Lung (tissue), 12 donors: ENCODE results near the gene RHEB. TPM values are rescaled to one million over a fixed set of nuclear protein-coding genes. Genes with fewer than 3 reads are reported as not detected.

Experiments used
- ATAC-seq: fragments of 200-7000 bp; cut with Tn5 transposase; one replicate; pipeline ENCODE4 v1.9.1; 2020; ENCODE audit warnings: moderate number of reproducible peaks; ENCODE audit not compliant: insufficient read depth, low FRiP score
- DNase-seq, 3 donors: peaks; one replicate each; pipeline ENCODE4 v3.0.0-alpha.2; 2013 to 2017
- H3K27ac ChIP-seq, 2 donors: one replicate each; pipeline ENCODE4 v1.5.1; 2013; ENCODE audit warnings: mild to moderate bottlenecking in 2 of 2, moderate library complexity in 2 of 2, control low read depth in 1 of 2, inconsistent platforms in 1 of 2, low read depth in 1 of 2, low read length in 1 of 2
- H3K27me3 ChIP-seq, 3 donors: one replicate each; pipeline ENCODE4 v1.5.1; 2013; ENCODE audit warnings: low read length in 2 of 3; ENCODE audit not compliant: control insufficient read depth in 3 of 3, insufficient read depth in 3 of 3
- H3K36me3 ChIP-seq, 4 donors: one replicate each; pipeline ENCODE4 v1.5.1; 2013; ENCODE audit warnings: low read length in 4 of 4, mild to moderate bottlenecking in 1 of 4, moderate library complexity in 1 of 4; ENCODE audit not compliant: control insufficient read depth in 4 of 4, insufficient read depth in 4 of 4
- H3K4me1 ChIP-seq, 5 donors: one replicate each; pipeline ENCODE4 v1.5.1; 2013; ENCODE audit warnings: low read length in 5 of 5, mild to moderate bottlenecking in 2 of 5, moderate library complexity in 1 of 5; ENCODE audit not compliant: control insufficient read depth in 5 of 5, insufficient read depth in 5 of 5
- H3K4me3 ChIP-seq: one replicate; pipeline ENCODE4 v1.5.1; 2013; ENCODE audit warnings: mild to moderate bottlenecking, control low read depth, moderate library complexity
- H3K9ac ChIP-seq, 2 donors: one replicate each; pipeline ENCODE4 v1.5.1; 2013; ENCODE audit warnings: low read length in 2 of 2, control low read depth in 1 of 2; ENCODE audit not compliant: insufficient read depth in 1 of 2
- H3K9me3 ChIP-seq, 4 donors: one replicate each; pipeline ENCODE4 v1.5.1; 2013; ENCODE audit warnings: low read length in 3 of 4, mild to moderate bottlenecking in 1 of 4, moderate library complexity in 1 of 4; ENCODE audit not compliant: control insufficient read depth in 4 of 4, insufficient read depth in 3 of 4
- CTCF ChIP-seq: IDR thresholded peaks from 2 replicates; pipeline ENCODE4 v1.5.1; 2012; ENCODE audit warnings: mild to moderate bottlenecking; ENCODE audit errors: control extremely low read depth, extremely low read depth
- WGBS, 2 donors: extraction: QIAGEN DNeasy Blood & Tissue Kit; methylation state at CpG; one replicate each; pipeline ENCODE4 v1.1.7; 2013; 5-methylcytosine and 5-hydroxymethylcytosine counted together
- polyA plus RNA-seq, 2 donors: library from polyadenylated mRNA; stranded (reverse); fragments of 200-250 nt; gene quantifications; one replicate each; pipeline ENCODE4 v1.2.1, GENCODE V29; 2013
- total RNA-seq, 2 donors: library from RNA; depleted of rRNA in 1 of 2; stranded (reverse); fragments of >200 nt in 1 of 2; gene quantifications; one replicate each; pipeline ENCODE4 v1.2.1, GENCODE V29; 2014 to 2021
- donor health status: control.
- donor health status: control.
- donor health status: Bipolar disorder and iron deficiency.
- donor health status: healthy.
- donor health status: DM: yes; HTN: yes; CAD: no.

Gene RHEB
- total and polyA plus RNA-seq, 4 donors = 65.6 to 117 (median 83.8) TPM

GRCh38 chr7:151489498-151489897, 30.2 kb downstream of the RHEB start:
- 66 to 88% methylated on average over 2 of the region's 2 CpGs for WGBS, 2 donors
- Histone ChIP-seq H3K4me1 (peaks cover 0 to 35% (median 3%) of the 10 kb centered on the region in 5 donors), H3K27me3 (no peaks in the 10 kb centered on the region), H3K27ac (no peak overlapping the region), H3K9me3 (no peaks in the 10 kb centered on the region), H3K9ac (no peak overlapping the region), H3K36me3 (peaks cover 8 to 36% (median 11%) of the 10 kb centered on the region in 4 donors), H3K4me3 (no peak overlapping the region)
- DNase-seq = no peak
- no peak for ATAC-seq
- no peak for TF ChIP-seq CTCF

- H3K36me3 ChIP-seq = peaks cover 14 to 43% (median 20%) of the 10 kb centered on the region in 4 donors
- H3K27me3 ChIP-seq = no peaks in the 10 kb centered on the region
- no peaks in the 10 kb centered on the region for H3K9me3 ChIP-seq
- peaks cover 0 to 39% (median 0%) of the 10 kb centered on the region in 5 donors for H3K4me1 ChIP-seq
- H3K27ac ChIP-seq = no peak overlapping the region
- no peak for DNase-seq
- no peak overlapping the region for H3K4me3 ChIP-seq
- no peak for TF ChIP-seq CTCF
- no peak overlapping the region for H3K9ac ChIP-seq
- ATAC-seq = no peak
Measured at GRCh38 chr7:151488096-151488495, 31.6 kb downstream of the RHEB start.

- peaks cover 0 to 39% (median 0%) of the 10 kb centered on the region in 5 donors for H3K4me1 ChIP-seq
- no peaks in the 10 kb centered on the region for H3K9me3 ChIP-seq
- H3K27ac ChIP-seq = no peak overlapping the region
- peaks cover 18 to 46% (median 25%) of the 10 kb centered on the region in 4 donors for H3K36me3 ChIP-seq
- TF ChIP-seq CTCF = no peak
- H3K27me3 ChIP-seq = no peaks in the 10 kb centered on the region
- H3K9ac ChIP-seq = no peak overlapping the region
- ATAC-seq (no peak), DNase-seq (no peak)
- no peak overlapping the region for H3K4me3 ChIP-seq
- 82 to 100% methylated on average over 2 of the region's 2 CpGs for WGBS, 2 donors
Measured at GRCh38 chr7:151487228-151487627, 32.5 kb downstream of the RHEB start.

GRCh38 chr7:151486074-151486473, 33.6 kb downstream of the RHEB start:
- Histone ChIP-seq H3K36me3 (peaks cover 18 to 48% (median 28%) of the 10 kb centered on the region in 4 donors), H3K4me3 (no peak overlapping the region), H3K9me3 (no peaks in the 10 kb centered on the region), H3K9ac (no peak overlapping the region), H3K4me1 (peaks cover 0 to 39% (median 0%) of the 10 kb centered on the region in 5 donors), H3K27ac (peak overlapping the region in 1 of 2 donors; percentile 70), H3K27me3 (no peaks in the 10 kb centered on the region)
- 95 to 98% methylated on average over 3 of the region's 3 CpGs for WGBS, 2 donors
- DNase-seq (no peak), ATAC-seq (no peak)
- TF ChIP-seq CTCF = no peak
